Calu3 (cell line): ENCODE measurements around the gene EDEM2. TPM values are rescaled to one million over a fixed set of nuclear protein-coding genes. Genes with fewer than 3 reads are reported as not detected.
"Not testable (repeated sequence)": the region's sequence is repeated elsewhere in the genome, so short reads cannot be mapped to it uniquely, and the experiment has no call there.

ENCODE experiments used
- BruUV-seq: library from RNA; stranded (reverse); fragments of 400-500 nt; replicated peaks from 2 replicates; lab custom pipeline; 2021; lab: Mats Ljungman, UMichigan
- CTCF ChIA-PET: fragments of 300-600 bp; sonication (Branson Sonifier 250); formaldehyde crosslinking; loops from one replicate; lab custom pipeline; 2022; ENCODE audit warnings: antibody characterized with exemption; lab: Charles Lee
- DNase-seq: peaks from one replicate; pipeline ENCODE4 v3.0.0; 2022
- H3K27ac Mint-ChIP-seq: one replicate; pipeline ENCODE4 v1.8.0; 2022; ENCODE audit warnings: mixed read lengths; ENCODE audit not compliant: unreplicated experiment
- H3K27me3 Mint-ChIP-seq: one replicate; pipeline ENCODE4 v1.8.0; 2022; ENCODE audit warnings: mixed read lengths; ENCODE audit not compliant: unreplicated experiment
- H3K36me3 Mint-ChIP-seq: one replicate; pipeline ENCODE4 v1.8.0; 2022; ENCODE audit warnings: mild to moderate bottlenecking, moderate library complexity, mixed read lengths; ENCODE audit not compliant: insufficient read depth, unreplicated experiment
- H3K4me1 Mint-ChIP-seq: one replicate; pipeline ENCODE4 v1.8.0; 2022; ENCODE audit warnings: mild to moderate bottlenecking, low read depth, mixed read lengths; ENCODE audit not compliant: unreplicated experiment
- H3K4me3 Mint-ChIP-seq: one replicate; pipeline ENCODE4 v1.8.0; 2022; ENCODE audit warnings: mild to moderate bottlenecking, low read depth, moderate library complexity, mixed read lengths; ENCODE audit not compliant: unreplicated experiment
- H3K9me3 Mint-ChIP-seq: one replicate; pipeline ENCODE4 v1.8.0; 2022; ENCODE audit warnings: low read depth, mixed read lengths; ENCODE audit not compliant: unreplicated experiment
- intact Hi-C: fragments of 100-400 bp; cut with micrococcal nuclease; formaldehyde crosslinking; loops from one replicate; pipeline ENCODE4 v1.10.0; 2022; ENCODE audit not compliant: unreplicated experiment
- total RNA-seq: library from RNA; stranded (reverse); gene quantifications from 2 replicates; pipeline ENCODE4 v1.2.3, GENCODE V29; 2022
- TF ChIP-seq, protein P1 (sequence below): fragments of 200-600 bp; IDR thresholded peaks from one replicate; pipeline ENCODE4 v1.8.0; 2022; ENCODE audit warnings: antibody characterized with exemption; ENCODE audit not compliant: unreplicated experiment

EDEM2 gene
- total RNA-seq, 1 experiment from 2014 or later: 49.4 TPM

- H3K36me3 Mint-ChIP-seq: no peaks in the 10 kb centered on the region
- intact Hi-C loops: no loop called here
- TF ChIP-seq, protein P1, sequence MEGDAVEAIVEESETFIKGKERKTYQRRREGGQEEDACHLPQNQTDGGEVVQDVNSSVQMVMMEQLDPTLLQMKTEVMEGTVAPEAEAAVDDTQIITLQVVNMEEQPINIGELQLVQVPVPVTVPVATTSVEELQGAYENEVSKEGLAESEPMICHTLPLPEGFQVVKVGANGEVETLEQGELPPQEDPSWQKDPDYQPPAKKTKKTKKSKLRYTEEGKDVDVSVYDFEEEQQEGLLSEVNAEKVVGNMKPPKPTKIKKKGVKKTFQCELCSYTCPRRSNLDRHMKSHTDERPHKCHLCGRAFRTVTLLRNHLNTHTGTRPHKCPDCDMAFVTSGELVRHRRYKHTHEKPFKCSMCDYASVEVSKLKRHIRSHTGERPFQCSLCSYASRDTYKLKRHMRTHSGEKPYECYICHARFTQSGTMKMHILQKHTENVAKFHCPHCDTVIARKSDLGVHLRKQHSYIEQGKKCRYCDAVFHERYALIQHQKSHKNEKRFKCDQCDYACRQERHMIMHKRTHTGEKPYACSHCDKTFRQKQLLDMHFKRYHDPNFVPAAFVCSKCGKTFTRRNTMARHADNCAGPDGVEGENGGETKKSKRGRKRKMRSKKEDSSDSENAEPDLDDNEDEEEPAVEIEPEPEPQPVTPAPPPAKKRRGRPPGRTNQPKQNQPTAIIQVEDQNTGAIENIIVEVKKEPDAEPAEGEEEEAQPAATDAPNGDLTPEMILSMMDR: no peak
- CTCF ChIA-PET: interaction anchor here (0.5 to 2.1 kb wide), 5 partner anchors 14 to 412 kb away, joined by 3 to 4 read pairs (median 3); no protein-coding TSS in a partner anchor
- no peak overlapping the region for H3K4me3 Mint-ChIP-seq
- no peaks in the 10 kb centered on the region for H3K4me1 Mint-ChIP-seq
- no peak overlapping the region for H3K27ac Mint-ChIP-seq
- no TSS peak for BruUV-seq
- no peak for DNase-seq
- peaks cover 18% of the 10 kb centered on the region for H3K27me3 Mint-ChIP-seq
- no peaks in the 10 kb centered on the region for H3K9me3 Mint-ChIP-seq
Observed at GRCh38 chr20:35165221-35166185, 18.4 kb upstream of the EDEM2 start.

GRCh38 chr20:35164531-35164930 is 17.4 kb upstream of the EDEM2 start:
- H3K4me3 Mint-ChIP-seq, H3K9me3 Mint-ChIP-seq, H3K4me1 Mint-ChIP-seq, H3K27ac Mint-ChIP-seq, BruUV-seq, H3K36me3 Mint-ChIP-seq, intact Hi-C loops, DNase-seq: not testable (repeated sequence)
- peaks cover 18% of the 10 kb centered on the region for H3K27me3 Mint-ChIP-seq
- CTCF ChIA-PET: interaction anchor here (2.1 kb wide), 1 partner anchor 29 kb away, joined by 4 read pairs; no protein-coding TSS in a partner anchor

DNA sequence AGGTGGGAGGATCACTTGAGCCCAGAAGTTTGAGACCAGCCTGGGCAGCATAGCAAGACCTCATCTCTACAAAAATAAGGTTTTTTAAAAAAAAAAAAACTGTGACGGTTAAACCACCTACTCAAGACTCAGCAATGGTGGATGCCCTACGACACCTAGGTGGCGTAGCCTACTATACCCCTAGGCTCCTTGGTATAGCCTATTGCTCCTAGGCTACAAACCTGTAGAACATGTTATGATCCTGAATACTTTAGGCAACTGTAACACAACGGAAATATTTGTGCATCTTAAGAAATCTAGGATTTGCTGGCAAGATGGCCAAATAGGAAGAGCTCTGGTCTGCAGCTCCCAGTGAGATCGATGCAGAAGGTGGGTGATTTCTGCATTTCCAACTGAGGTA is 13.2 kb upstream of the EDEM2 start:
- H3K27ac Mint-ChIP-seq, H3K9me3 Mint-ChIP-seq, BruUV-seq, H3K36me3 Mint-ChIP-seq, intact Hi-C loops, H3K4me1 Mint-ChIP-seq, H3K4me3 Mint-ChIP-seq, DNase-seq: not testable (repeated sequence)
- H3K27me3 Mint-ChIP-seq: peaks cover 18% of the 10 kb centered on the region
- CTCF ChIA-PET: interaction anchor here (0.6 to 1.1 kb wide), 2 partner anchors 15 to 19 kb away, joined by 3 read pairs; no protein-coding TSS in a partner anchor

GRCh38 chr20:35156978-35157377 is 9.8 kb upstream of the EDEM2 start:
- Mint-ChIP-seq H3K9me3 (no peaks in the 10 kb centered on the region), H3K27me3 (no peaks in the 10 kb centered on the region), H3K27ac (no peak overlapping the region), H3K36me3 (no peaks in the 10 kb centered on the region), H3K4me3 (no peak overlapping the region), H3K4me1 (no peaks in the 10 kb centered on the region)
- CTCF ChIA-PET: interaction anchor here (0.6 kb wide), 1 partner anchor 107 kb away, joined by 3 read pairs; no protein-coding TSS in a partner anchor
- no TSS peak for BruUV-seq
- DNase-seq: no peak
- TF ChIP-seq, protein P1: no peak
- intact Hi-C loops: no loop called here

DNA sequence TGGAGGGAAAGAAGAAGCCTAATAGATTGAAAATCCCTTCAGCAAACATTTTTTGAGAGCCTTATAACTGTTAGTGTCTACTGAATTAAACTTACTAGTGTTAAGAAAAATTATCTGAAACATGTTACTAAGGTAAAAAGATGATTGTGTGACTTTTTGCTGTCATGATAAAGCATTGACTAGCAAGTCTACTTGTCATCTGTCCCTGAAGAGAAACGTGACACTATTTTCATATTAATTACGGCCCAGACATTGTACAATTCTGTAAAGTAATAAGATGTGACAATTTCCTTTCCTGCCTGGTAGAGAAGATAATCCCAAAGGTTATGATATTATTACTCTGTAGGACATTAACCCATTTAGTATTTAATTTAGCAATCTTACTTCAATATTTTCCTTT is 8.8 kb upstream of the EDEM2 start:
- TF ChIP-seq, protein P1: no peak
- DNase-seq: no peak
- CTCF ChIA-PET: no interaction called here
- no TSS peak for BruUV-seq
- Mint-ChIP-seq H3K27ac (no peak overlapping the region), H3K4me3 (no peak overlapping the region), H3K4me1 (no peaks in the 10 kb centered on the region), H3K36me3 (no peaks in the 10 kb centered on the region), H3K9me3 (no peaks in the 10 kb centered on the region), H3K27me3 (no peaks in the 10 kb centered on the region)
- intact Hi-C loops: no loop called here
